Activated gamma-delta T cell (primary cell): ENCODE data around the gene PDGFC.

ENCODE experiments used
- DNase-seq: peaks from one replicate; lab custom pipeline; 2025; lab: John Stamatoyannopoulos, UW

PDGFC gene

DNA sequence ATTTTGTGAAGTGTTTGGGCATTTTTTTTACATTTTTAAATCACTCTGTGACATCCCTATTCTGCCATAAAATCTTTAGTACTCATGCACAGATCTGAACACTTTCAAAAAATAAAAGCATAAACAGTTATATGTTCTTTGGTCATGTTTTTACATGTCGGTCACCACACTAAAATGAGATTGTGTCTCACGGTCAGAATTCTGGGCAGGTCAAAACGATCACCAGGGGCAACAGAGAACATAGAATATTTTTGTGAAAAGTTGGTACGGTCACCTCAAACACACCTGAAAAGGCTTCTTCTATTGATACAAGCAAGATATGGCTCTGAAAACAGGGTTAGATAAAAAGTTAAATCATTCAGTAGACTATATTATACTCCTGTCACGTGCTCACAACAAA is 189.1 kb downstream of the PDGFC start:
- no peak for DNase-seq

GRCh38 chr4:156781852-156782251 is 189.7 kb downstream of the PDGFC start:
- DNase-seq: no peak

DNA sequence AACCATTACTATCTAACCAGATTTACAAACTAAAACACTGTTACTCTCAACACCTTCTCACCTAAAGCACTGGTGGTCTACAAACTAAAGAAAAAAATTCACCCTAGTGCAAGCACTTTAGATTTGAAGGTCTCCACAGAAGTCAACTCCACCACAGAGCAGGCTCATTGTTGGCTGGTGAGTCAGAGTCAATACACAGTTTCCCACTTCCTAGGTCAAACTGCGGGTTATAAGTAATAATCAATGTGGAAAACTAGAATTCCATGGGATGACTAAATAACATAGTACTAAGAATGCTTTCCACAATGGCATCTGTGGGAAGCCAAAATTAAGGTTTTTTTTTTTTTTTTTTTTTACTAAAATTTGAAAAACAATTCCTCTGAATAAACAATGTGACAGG is 191.8 kb downstream of the PDGFC start:
- no peak for DNase-seq

DNA sequence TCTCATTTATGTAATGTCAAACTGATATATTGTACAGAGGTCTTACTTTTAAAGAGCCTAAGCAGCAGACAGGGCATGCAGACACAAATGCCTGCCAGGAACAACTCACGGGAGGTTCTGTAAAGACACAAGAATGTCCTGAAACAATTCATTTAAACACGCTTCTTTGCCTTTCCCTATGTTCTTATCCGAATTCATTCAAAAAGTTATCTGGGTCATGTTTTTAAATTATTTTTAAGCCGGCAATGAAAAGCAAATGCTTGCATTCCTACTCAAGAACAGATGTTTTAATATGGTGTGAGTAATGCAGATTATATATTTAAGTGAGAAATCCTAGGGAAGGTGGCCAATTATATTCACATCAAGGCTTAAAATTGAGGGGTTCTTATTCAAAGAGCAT is 192.6 kb downstream of the PDGFC start:
- no peak for DNase-seq

DNA sequence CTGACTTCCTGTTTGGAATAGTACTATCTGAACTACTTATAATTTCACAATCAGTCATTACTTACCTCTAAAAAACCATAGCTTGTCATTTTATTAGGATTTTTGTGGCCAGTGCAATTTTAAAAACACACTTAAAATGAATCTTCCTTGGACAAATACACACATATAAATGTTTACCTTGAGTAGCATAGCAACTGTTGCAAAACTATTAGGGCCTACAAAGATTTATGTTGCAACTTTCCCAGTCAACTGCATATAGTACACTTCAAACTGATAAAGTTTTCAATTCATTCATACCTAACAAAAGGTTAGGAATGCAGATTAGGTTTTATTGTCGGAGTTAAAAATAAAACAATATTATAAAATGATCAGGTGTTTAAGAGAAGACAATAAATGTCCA is 193.0 kb downstream of the PDGFC start:
- DNase-seq: no peak

GRCh38 chr4:156778093-156778492 is 193.5 kb downstream of the PDGFC start:
- DNase-seq: no peak

GRCh38 chr4:156775813-156776212 is 195.8 kb downstream of the PDGFC start:
- no peak for DNase-seq

GRCh38 chr4:156774422-156774821 is 197.2 kb downstream of the PDGFC start:
- DNase-seq: no peak

DNA sequence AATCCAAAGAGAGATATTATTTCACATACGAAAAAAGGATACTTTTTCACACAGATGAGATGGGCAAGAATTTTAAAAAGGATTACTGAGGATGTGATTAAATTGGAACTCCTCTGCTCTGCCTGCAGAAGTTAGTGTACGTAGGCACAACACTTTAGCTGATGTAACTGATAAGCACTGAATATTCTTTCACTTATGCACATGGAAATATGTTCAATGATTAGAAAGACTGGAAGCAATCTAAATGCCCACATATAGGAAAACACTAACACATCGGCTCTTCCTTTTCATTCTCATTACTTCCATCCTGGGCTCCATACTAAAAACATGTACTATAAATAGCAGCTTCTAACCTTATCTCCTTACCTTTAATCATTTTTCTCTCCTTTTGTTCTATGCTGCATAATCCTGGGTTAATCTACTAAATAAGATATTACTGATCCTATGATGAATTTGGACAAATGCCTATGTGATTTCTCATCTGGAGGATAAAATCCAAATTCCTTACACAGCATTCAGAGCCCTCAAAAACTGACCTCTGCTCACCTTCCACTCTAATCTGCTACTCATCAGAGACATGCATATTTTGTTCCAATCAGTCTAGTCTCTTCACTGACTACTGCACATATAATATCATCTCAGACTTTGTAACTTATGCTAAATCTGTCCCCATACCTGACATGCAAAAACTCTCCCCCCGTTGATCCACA is 197.8 kb downstream of the PDGFC start:
- no peak for DNase-seq

- no peak for DNase-seq
Observed at GRCh38 chr4:156771171-156771837, 200.3 kb downstream of the PDGFC start.

GRCh38 chr4:156770140-156770539 is 201.5 kb downstream of the PDGFC start:
- DNase-seq: no peak

DNA sequence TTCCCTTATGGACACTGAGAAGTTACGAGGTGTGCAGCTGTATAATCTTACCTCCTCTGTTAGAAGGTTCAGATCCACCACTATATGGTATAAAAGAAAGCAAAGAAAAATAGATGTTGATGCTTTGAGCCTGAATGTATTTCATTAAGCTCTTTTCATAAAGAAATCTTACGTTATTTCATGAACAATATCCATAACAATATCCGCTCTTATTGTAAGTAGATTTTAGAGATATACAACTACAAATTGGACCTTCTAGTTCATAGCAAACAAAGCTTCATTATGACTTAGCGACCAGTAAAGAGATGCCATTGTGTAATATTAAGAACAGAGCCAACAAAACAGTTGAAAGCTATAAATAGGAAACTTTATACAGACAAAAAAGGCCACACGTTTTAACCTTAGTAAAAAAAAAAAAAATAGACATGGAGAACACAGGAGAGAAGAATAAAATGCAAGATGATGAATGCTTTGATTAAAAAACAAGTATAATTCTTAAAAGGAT is 203.6 kb downstream of the PDGFC start:
- no peak for DNase-seq

- no peak for DNase-seq
Observed at GRCh38 chr4:156766846-156767245, 204.8 kb downstream of the PDGFC start.

DNA sequence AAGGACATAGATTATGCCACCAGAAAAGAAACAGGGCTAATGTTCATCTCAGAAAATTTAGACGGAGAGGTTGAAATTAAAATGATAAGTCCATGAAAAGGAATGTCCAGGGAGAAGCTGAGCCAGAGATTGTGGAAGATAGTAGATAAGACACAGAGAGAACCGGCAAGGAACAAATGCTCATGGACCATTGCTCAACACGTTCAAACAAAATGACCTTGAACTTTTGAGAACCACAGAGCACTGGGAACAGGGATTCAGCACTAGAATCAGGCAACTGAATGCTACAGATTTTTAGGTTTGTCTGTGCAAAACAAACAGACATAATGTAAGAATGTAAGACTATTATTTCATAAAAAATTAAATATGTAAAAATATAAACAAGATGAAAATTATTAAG is 206.3 kb downstream of the PDGFC start:
- DNase-seq: no peak

DNA sequence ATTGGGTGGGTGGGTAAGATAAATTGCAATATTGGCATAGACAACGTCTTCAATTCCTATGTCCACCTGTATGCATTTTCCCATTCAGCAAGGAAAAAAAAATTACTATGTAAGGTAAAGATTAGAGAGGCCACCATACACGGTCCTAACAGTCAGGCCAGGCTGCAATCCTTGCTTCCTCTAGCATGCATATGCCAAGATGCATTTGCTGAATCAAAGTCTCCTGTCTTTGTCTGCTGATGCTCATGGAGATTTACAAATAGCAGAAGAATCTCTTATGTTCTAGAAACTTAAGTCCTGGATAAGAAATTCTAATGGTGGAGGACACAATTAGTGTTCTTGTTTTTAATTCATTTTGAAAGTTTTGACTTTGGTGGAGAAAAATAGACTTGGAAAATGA is 206.8 kb downstream of the PDGFC start:
- no peak for DNase-seq

GRCh38 chr4:156764145-156764544 is 207.5 kb downstream of the PDGFC start:
- DNase-seq: no peak

DNA sequence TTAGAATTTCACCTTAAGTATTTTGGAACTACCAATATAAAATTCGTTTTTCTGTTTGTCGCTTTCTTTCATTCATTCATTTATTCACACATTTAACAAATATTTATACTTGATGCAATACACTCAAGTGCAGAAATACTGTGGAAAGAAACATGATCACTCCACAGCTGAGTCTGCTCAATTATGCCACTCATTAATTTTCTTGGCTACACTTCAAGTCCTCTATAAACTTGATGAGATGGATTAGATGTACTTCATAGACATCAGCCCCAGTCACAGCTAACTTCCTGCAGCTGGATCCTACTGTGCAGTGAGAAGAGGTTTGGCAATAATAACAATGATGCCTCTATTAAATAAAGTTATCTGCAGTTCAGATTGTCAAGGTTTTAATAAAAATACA is 208.1 kb downstream of the PDGFC start:
- no peak for DNase-seq

DNA sequence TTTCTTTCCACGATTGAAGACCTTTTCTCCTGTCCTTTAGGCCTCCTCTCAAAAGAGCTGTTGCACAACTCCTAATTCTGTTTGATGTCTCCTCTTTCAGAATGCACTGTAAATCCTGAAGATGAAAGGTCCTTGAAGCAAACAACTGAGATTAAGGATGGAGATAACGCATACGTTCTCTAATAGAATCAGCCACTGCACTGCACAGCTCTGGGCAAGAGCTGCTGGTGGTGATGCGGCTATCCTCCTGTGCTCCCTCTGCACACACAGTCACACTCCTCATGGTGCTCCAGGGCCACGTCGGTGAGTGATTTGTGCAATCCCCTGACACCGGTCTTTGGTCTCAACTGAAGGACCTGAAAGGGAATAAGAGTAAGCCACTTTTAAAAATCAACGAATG is 208.7 kb downstream of the PDGFC start:
- no peak for DNase-seq

- DNase-seq: no peak
Observed at GRCh38 chr4:156756118-156756517, 215.5 kb downstream of the PDGFC start.

DNA sequence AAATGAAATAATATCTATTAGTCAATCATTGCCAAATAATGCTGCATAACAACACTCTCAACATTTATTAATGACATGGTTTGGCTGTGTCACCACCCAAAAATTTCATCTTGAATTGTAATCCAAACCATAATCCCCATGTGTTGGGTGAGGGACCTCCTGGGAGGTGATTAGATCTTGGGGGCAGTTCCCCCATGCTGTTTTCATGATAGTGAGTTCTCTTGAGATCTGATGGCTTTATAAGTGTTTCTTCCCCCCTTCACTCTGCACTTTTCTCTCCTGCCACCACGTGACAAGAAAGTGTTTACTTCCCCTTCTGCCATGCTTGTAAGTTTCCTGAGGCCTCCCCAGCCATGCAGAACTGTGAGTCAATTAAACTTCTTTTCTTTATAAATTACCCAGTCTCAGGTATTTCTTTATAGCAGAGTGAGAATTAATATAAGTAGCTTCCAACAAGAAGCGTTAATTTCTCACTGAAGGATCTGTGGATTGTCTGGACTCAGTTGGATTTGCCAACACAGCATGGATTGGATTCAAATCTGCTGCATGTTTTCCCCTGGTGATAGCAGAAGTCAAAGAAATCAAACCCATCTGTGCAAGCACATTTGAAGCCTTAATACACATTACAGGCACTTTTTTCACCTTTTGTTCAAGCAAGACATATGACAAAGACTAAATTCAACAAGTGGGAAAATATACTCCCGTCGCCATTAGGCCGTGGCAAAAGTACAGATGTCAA is 216.6 kb downstream of the PDGFC start:
- no peak for DNase-seq

GRCh38 chr4:156751486-156751885 is 220.1 kb downstream of the PDGFC start:
- DNase-seq: no peak

DNA sequence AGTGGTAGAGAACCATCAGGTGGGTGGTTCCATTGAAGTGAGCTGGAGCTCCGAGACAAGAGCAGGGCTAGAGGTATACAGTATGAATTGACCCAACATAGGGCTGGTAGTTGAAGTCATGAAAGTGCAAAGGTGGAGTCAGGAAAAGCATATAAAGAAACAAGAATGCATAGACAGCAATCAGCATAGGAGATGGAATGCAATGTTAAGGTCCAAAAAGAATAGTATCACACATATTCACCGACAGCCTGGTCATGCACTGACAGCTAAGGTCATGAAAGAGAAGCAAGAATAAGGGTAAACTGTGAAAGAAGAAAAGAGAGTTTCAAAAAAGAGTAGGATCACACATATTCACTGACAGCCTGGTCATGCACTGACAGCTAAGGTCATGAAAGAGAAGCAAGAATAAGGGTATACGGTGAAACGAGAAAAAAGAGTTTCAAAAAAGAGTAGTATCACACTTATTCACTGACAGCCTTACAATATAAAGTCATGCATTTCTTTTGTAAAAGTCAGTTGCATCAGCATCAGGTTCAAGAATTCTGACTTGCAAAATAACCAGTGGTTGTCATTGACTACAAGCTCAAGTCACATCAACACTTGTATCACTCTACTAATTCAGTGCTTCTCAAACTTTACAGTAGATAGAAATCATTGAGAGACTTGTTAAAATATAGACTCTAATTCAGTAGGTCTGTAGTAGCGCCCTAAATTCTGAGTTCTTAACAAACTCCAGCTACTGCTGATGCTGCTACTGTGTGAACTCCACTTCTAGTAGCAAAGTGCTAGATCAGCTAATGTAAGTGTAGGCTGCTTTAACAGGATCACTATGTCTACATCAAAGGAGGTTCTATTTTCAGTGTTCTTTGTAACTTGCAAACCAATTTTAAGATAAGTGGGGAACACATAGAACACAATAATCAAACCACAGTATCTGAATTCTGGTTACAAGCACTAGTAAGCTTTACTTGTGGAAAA is 221.9 kb downstream of the PDGFC start:
- no peak for DNase-seq
